Activated CD4-positive, alpha-beta T cell treated with anti-CD3 and anti-CD28 coated beads, Interleukin-2, amount 10 ng/mL, durations not matched to agents 7 days and 5 days (primary cell): ENCODE measurements around the gene PYGM. TPM values are rescaled to one million over a fixed set of nuclear protein-coding genes. Genes with fewer than 3 reads are reported as not detected.

ENCODE experiments used
- CTCF ChIA-PET: fragments of 350-600 bp; sonication (Branson Sonifier 250); formaldehyde crosslinking; loops from one replicate; lab custom pipeline; 2021; ENCODE audit warnings: antibody characterized with exemption; lab: Charles Lee
- POLR2A ChIA-PET: fragments of 350-600 bp; sonication (Branson Sonifier 250); formaldehyde crosslinking; loops from one replicate; lab custom pipeline; 2021; ENCODE audit warnings: antibody characterized with exemption; lab: Charles Lee
- DNase-seq: peaks from one replicate; pipeline ENCODE4 v3.0.0-alpha.2; 2020
- H3K27ac Mint-ChIP-seq: one replicate; pipeline ENCODE4 v1.8.0; 2021; ENCODE audit warnings: mild to moderate bottlenecking, moderate library complexity, mixed read lengths
- H3K27me3 Mint-ChIP-seq: one replicate; pipeline ENCODE4 v1.8.0; 2021; ENCODE audit warnings: mixed read lengths
- H3K36me3 Mint-ChIP-seq: one replicate; pipeline ENCODE4 v1.8.0; 2021; ENCODE audit warnings: low read depth, mixed read lengths
- H3K4me1 Mint-ChIP-seq: one replicate; pipeline ENCODE4 v1.8.0; 2021; ENCODE audit warnings: mixed read lengths
- H3K4me3 Mint-ChIP-seq: one replicate; pipeline ENCODE4 v1.8.0; 2021; ENCODE audit warnings: mild to moderate bottlenecking, moderate library complexity, mixed read lengths
- H3K9me3 Mint-ChIP-seq: one replicate; pipeline ENCODE4 v1.8.0; 2021; ENCODE audit warnings: mixed read lengths
- total RNA-seq, 2 experiments: library from RNA; stranded (reverse); gene quantifications; one replicate each; pipeline ENCODE4 v1.2.3, GENCODE V29; 2021

PYGM gene
- total RNA-seq, 2 experiments from 2014 or later: 3.9 to 4.3 TPM

DNA sequence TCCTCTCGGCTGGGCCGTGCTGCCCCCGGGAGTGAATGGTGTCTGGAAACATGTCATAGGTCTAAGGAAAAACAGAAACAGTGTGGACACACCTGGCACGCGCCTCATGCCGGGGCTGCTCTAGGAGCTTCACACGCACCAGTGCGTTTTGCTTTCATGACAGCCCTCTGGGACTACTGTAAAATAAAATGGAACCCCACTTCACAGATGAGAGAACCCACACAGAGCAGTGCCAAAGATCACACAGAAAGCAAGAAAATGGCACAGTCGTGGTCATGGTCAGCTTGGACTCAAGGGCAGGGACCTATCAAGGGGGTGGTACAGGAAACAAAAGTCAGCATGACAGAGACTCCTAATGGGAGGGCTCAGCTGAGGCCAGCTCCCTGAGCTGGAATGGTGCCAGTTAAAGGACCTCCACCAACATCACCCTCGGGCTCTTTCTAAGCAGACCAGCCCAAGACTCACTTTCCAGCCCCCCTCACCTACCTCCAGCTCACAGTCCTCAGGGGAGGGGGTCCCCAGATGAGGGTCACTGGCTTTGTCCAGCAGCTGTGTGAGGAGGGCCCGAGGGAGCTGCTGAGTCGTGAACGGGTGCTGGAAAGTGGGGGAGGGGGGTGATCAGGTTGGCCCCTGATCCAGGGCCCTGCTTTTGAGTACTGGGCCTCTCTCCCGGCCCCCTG, 40.0 kb upstream of the PYGM start:
- DNase-seq: no peak
- ChIA-PET CTCF (interaction anchor here (1.0 to 1.7 kb wide), 3 partner anchors 9 to 18 kb away, joined by 3 to 5 read pairs (median 4); no protein-coding TSS in a partner anchor), POLR2A (no interaction called here)
- no peak overlapping the region for H3K4me3 Mint-ChIP-seq
- H3K36me3 Mint-ChIP-seq: peaks cover 28% of the 10 kb centered on the region
- H3K27ac Mint-ChIP-seq: no peak overlapping the region
- H3K9me3 Mint-ChIP-seq: no peaks in the 10 kb centered on the region
- H3K27me3 Mint-ChIP-seq: no peaks in the 10 kb centered on the region
- peaks cover 49% of the 10 kb centered on the region for H3K4me1 Mint-ChIP-seq

DNA sequence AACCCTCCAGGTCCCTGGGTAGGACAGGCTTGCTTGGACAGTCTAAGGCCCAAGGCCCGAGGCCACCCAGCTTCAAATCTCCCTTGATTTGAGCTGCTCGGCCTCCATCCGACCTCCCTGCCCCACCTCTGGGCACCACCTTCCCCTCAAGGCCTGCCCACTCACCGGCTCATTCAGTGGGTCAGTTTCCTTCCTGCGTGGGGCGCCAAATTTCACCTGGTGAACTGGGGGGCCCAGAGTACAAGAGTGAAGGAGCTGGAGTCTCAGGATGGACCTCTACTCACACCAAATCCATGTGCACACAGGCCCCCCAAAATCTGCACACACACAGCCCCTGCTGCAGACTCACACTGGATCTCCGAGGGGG, 39.5 kb upstream of the PYGM start:
- DNase-seq: no peak
- no peak overlapping the region for H3K27ac Mint-ChIP-seq
- no peaks in the 10 kb centered on the region for H3K9me3 Mint-ChIP-seq
- H3K36me3 Mint-ChIP-seq: peaks cover 28% of the 10 kb centered on the region
- H3K4me1 Mint-ChIP-seq: peaks cover 51% of the 10 kb centered on the region
- CTCF ChIA-PET: interaction anchor here (1.0 to 1.1 kb wide), 2 partner anchors 9 to 11 kb away, joined by 3 to 4 read pairs; no protein-coding TSS in a partner anchor
- POLR2A ChIA-PET: no interaction called here
- H3K27me3 Mint-ChIP-seq: no peaks in the 10 kb centered on the region
- no peak overlapping the region for H3K4me3 Mint-ChIP-seq

DNA sequence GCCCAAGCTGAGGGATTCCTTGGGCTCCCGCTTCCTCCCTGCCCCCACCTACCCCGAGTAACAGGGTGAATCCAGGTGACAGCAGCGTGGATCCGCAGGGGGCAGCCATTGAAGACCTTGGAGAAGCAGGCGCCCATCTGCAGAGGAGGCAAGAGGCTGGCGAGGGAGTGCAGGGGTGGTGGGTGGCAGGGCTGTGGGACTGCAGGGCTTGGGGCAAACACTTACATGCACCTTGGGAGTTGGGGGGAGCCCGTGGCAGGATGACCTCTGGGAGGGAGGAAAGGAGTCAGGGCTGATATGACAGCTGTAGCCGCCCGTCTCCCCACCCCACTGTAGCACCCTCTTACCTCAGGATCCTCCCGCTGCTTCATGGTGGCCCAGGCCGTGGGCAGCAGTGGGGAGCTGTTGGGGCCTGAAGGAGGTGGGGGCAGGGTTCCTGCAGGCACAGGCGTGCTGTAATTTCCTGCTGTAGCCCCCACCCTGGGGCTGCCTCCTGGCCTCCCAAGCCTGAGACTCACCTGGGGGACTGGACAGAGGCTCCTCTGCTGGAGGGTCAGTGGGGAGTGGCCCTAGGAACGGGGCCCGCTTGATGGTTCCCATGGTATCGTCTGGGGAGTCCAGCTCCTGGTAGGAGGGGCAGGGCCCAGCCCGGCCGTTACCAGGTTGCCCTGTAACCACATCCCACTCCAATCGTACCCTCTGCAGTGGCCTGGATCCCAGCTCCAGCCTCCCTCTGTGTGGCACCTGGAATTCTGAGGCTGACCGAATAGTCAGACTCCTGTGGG, 37.2 kb upstream of the PYGM start:
- CTCF ChIA-PET: interaction anchor here (0.6 to 1.6 kb wide), 3 partner anchors 10 to 12 kb away, joined by 3 to 4 read pairs (median 3); no protein-coding TSS in a partner anchor
- H3K4me1 Mint-ChIP-seq: peaks cover 48% of the 10 kb centered on the region
- H3K27me3 Mint-ChIP-seq: no peaks in the 10 kb centered on the region
- H3K9me3 Mint-ChIP-seq: no peaks in the 10 kb centered on the region
- H3K27ac Mint-ChIP-seq: no peak overlapping the region
- peaks cover 29% of the 10 kb centered on the region for H3K36me3 Mint-ChIP-seq
- DNase-seq: no peak
- POLR2A ChIA-PET: no interaction called here
- H3K4me3 Mint-ChIP-seq: no peak overlapping the region

DNA sequence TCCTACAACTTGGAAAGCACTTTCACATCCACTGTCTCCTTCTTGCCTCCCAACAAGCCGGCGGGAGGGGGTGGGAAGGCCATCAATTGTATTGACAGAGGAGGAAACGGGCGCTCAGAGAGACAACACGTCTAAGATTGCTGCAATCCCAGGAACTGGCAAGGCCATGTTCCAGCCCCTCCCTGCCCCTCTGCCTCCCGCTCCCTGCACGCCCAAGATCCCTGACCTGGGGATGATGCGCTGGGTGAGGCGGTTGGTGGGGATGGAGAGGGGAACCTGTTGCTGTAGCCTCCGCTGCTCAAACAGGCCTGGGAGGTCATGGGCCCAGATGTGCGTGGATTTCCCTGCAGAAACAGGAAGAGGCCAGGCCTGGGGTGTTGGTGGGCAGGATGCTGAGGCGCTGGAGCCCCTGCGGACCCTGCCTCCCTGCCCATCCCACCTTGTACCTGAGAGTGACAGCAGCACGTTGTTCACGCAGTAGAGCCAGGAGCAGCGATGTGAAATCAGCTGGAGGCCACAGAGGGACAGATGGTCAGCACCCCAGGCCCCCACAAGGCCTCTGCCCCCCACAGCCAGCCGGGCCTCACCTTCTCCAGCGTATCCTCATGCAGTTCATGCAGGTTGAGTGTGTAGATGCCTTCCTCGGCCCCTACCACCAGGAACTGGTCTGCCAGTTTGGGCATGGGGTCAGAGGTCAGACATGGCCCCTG, 36.4 kb upstream of the PYGM start:
- H3K4me3 Mint-ChIP-seq: no peak overlapping the region
- H3K27ac Mint-ChIP-seq: no peak overlapping the region
- ChIA-PET CTCF (interaction anchor here (0.5 to 0.6 kb wide), 2 partner anchors 10 to 23 kb away, joined by 3 to 5 read pairs; no protein-coding TSS in a partner anchor), POLR2A (no interaction called here)
- H3K27me3 Mint-ChIP-seq: no peaks in the 10 kb centered on the region
- no peak for DNase-seq
- no peaks in the 10 kb centered on the region for H3K9me3 Mint-ChIP-seq
- H3K36me3 Mint-ChIP-seq: peaks cover 31% of the 10 kb centered on the region
- H3K4me1 Mint-ChIP-seq: peaks cover 42% of the 10 kb centered on the region

DNA sequence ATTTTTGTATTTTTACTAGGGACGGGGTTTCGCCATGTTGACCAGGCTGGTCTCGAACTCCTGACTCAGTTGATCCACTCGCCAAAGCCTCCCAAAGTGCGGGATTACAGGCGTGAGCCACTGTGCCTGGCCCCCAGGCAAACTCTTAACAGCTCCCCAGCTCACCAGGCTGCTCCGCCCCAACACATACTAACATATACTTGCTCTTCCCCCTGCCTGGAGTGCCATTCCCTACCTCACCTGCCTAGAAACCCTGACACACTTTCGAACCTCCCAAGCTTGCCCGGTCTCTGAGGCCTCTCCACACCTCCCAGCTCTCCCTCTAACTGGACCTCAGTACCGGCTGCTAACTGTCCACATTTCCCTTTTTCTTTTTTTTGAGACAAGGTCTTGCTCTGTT, 34.8 kb upstream of the PYGM start:
- peaks cover 26% of the 10 kb centered on the region for H3K36me3 Mint-ChIP-seq
- no peaks in the 10 kb centered on the region for H3K9me3 Mint-ChIP-seq
- peaks cover 34% of the 10 kb centered on the region for H3K4me1 Mint-ChIP-seq
- CTCF ChIA-PET: interaction anchor here (1.1 to 1.4 kb wide), 2 partner anchors 8 to 16 kb away, joined by 3 read pairs; partner anchors contain the start of gene SF1
- H3K27me3 Mint-ChIP-seq: no peaks in the 10 kb centered on the region
- no peak overlapping the region for H3K27ac Mint-ChIP-seq
- no peak for DNase-seq
- POLR2A ChIA-PET: no interaction called here
- no peak overlapping the region for H3K4me3 Mint-ChIP-seq

DNA sequence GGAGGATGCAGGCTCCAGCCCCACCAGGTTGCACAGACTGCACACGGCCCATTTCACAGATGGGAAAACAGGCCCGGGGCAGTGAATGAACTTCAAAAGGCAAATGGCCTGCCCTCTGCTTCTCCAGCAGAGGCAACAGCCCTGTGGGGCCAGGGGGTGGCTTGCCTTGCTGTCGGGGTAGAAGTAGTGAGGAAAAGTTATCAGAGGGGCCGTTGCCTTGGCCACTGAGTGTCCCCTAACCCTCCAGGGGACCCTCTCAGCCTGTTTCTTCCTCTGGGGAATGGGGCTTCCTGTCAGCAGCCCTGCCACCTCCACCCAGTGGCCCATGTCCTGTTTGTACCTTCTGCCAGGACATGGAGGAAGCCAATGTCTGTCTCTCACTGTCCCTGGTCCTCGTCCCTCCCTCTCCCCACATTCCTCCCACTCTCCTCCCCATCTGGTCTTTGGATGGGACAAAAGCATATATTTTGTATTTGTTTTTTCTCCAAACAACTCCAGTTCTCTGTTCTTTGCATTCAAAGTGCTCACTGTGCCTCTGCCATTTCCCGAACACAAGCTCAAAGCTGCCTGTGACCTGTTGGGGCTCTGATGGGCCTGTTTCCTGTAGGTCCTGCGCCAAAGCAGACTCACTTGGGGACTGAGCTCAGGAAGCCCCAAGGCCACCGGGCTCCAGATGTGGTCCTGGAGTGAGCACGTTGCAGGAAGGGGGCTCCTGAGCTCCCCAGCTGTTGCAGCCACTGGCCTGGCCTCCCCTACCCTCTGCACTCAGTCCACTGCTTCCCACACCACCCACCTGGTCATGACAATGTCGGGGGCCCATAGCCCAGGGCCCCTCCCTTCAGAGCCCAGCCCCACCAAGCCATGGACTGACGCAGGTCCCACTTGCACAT, 33.7 kb upstream of the PYGM start:
- Mint-ChIP-seq H3K27ac (peak overlapping the region; percentile 80), H3K4me1 (peaks cover 29% of the 10 kb centered on the region), H3K36me3 (peaks cover 20% of the 10 kb centered on the region), H3K4me3 (no peak overlapping the region), H3K27me3 (no peaks in the 10 kb centered on the region), H3K9me3 (no peaks in the 10 kb centered on the region)
- ChIA-PET CTCF (interaction anchor here (0.6 to 1.4 kb wide), 3 partner anchors 9 to 91 kb away, joined by 3 read pairs; partner anchors contain the start of gene SF1), POLR2A (interaction anchor here (0.5 to 0.7 kb wide), 2 partner anchors 18 to 21 kb away, joined by 3 to 8 read pairs; no protein-coding TSS in a partner anchor)
- no peak for DNase-seq

DNA sequence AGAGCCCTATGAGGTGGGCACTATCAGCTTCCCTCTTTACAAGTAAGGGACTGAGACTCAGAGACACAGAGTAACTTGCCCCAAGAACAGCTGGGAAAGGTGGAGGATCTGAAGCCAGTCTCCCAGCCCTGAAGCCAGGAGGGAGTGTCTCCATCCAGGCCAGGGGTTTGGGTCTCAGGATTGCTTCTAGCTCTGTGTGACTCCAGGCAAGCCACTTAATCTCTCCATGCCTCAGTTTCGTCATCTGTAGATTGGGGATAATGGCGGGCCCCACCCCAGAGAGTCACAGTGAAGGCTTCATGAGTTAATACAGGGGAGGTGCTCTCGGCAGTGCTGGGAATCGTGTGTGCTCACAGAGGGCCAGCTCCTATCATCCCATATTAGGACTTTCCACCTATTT, 32.7 kb upstream of the PYGM start:
- no peak for DNase-seq
- ChIA-PET POLR2A (interaction anchor here (0.7 kb wide), 1 partner anchor 20 kb away, joined by 8 read pairs; no protein-coding TSS in a partner anchor), CTCF (interaction anchor here (0.5 to 0.8 kb wide), 2 partner anchors 27 to 96 kb away, joined by 3 to 5 read pairs; no protein-coding TSS in a partner anchor)
- Mint-ChIP-seq H3K9me3 (no peaks in the 10 kb centered on the region), H3K27ac (peak overlapping the region; percentile 31), H3K36me3 (peaks cover 22% of the 10 kb centered on the region), H3K4me1 (peaks cover 32% of the 10 kb centered on the region), H3K4me3 (no peak overlapping the region), H3K27me3 (no peaks in the 10 kb centered on the region)

DNA sequence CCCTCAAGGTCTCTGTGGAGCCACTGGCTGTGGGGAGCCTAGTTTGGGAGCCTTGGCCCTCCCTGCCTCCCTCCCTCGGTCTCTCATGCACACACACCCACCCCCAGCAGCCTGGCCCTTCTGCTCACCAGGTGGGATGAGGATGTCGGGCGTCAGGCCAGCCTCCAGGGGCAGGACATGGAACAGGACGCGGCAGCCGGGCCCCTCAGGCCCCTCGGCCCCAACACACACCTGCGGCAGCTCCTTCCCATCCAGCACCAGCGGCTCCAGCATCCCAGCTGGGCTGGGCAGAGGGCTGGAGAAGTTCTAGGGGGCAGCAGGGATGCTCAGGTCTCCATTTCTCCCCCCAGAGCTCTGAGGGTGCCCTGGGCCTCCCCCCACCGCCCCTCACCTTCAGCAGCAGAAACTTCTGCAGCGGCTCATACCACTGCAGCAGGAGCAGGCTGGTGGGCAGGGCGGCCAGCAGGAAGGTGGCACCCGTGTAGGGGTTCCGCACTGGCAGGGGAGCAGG, 32.1 kb upstream of the PYGM start:
- H3K36me3 Mint-ChIP-seq: peaks cover 23% of the 10 kb centered on the region
- POLR2A ChIA-PET: no interaction called here
- no peak overlapping the region for H3K4me3 Mint-ChIP-seq
- CTCF ChIA-PET: interaction anchor here (0.5 to 1.0 kb wide), 3 partner anchors 11 to 96 kb away, joined by 3 to 5 read pairs (median 3); no protein-coding TSS in a partner anchor
- H3K27me3 Mint-ChIP-seq: no peaks in the 10 kb centered on the region
- no peak for DNase-seq
- peaks cover 32% of the 10 kb centered on the region for H3K4me1 Mint-ChIP-seq
- H3K9me3 Mint-ChIP-seq: no peaks in the 10 kb centered on the region
- no peak overlapping the region for H3K27ac Mint-ChIP-seq

DNA sequence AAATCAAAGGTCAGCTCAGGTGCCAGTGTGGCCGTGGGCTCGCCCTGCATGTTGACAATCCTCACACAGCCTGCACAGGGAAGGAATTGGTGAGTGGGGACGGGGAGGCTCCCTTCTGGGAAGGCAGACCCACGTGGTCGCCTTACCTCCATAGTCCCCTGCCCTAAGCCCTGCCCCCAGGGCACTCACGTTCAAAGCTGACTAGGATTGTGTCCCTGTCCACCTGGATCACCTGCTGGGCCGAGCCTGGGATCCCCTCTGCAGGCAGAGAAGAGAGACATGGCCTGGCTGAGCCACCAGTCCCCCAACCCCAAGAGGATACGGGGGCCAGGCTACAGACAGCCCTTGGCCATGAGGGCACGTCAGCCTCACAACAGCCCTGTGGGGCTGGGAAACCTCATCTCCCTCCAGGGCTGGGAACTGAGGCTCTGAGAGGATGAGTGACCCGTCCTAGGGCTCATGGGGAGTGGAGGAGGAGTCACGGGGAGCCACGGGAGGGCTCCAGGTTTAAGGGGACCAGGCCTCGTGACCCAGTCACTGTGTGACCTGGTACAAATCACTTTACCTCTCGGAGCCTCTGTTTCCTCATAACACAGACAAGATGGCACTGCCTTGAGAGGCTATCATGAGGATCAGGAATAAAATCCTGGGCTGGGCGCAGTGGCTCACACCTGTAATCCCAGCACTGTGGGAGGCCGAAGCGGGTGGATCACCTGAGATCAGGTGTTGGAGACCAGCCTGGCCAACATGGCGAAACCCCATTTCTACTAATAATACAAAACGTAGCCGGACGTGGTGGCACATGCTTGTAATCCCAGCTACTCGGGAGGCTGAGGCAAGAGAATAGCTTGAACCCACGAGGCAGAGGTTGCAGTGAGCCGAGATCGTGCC, 30.7 kb upstream of the PYGM start:
- Mint-ChIP-seq H3K27me3 (no peaks in the 10 kb centered on the region), H3K36me3 (peaks cover 23% of the 10 kb centered on the region), H3K27ac (no peak overlapping the region), H3K4me1 (peaks cover 20% of the 10 kb centered on the region), H3K9me3 (no peaks in the 10 kb centered on the region), H3K4me3 (no peak overlapping the region)
- ChIA-PET POLR2A (no interaction called here), CTCF (interaction anchor here (1.0 kb wide), 1 partner anchor 9 kb away, joined by 4 read pairs; no protein-coding TSS in a partner anchor)
- no peak for DNase-seq

DNA sequence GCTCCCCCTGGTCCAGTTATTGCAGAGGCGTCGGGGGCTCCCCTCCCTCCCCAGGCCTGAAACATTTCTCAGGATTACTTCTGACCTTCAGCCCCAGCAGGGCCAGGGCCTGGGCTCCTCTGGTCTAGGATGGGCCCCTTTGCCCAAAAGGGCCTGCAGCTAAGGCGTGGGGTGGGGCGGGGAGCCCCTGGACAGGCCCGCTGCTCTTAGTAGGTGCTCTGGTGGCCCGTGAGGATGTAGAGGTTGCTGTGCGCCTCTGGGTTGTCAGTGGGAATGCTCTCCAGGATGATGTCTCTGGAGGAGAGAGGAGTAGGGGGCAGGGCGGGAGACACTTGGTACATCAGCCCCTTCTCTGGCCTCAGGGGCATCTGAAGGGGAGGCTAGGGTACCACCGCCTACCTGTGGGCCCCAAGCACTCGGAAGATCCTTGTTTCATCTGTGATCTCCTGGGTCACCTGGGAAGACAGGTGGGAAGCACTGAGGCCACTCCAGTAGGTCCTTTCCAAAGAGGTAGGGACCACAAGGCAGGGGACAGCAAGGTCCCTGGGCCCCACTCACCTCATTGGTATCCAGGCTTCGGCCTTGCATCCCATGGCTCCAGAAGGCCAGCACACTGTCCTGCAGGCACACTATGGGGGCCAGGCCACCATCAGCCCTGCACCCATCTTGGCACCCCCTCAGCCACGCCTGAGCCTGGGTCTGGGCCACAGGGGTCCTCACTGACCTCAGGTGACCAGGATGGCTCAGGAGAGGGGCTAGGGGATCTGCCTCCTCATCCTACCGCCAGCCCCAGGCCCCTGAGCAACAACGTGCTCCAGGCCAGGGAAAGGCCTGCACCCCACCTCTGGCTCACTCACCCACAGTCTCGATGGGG, 29.8 kb upstream of the PYGM start:
- Mint-ChIP-seq H3K4me1 (peaks cover 18% of the 10 kb centered on the region), H3K4me3 (no peak overlapping the region), H3K9me3 (no peaks in the 10 kb centered on the region), H3K27ac (no peak overlapping the region), H3K27me3 (no peaks in the 10 kb centered on the region), H3K36me3 (peaks cover 26% of the 10 kb centered on the region)
- ChIA-PET CTCF (interaction anchor here (1.0 kb wide), 1 partner anchor 10 kb away, joined by 4 read pairs; no protein-coding TSS in a partner anchor), POLR2A (no interaction called here)
- no peak for DNase-seq
